Measurements from ENCODE around the gene XYLT1.

Gene XYLT1

GRCh38 chr16:17231972-17232371 is 238.8 kb downstream of the XYLT1 start:
- H3K4me3 ChIP-seq (ENCODE audit: low read length) = no peak overlapping the region
- no peak for DNase-seq (ENCODE audit: low read depth, low spot score)

GRCh38 chr16:17230932-17231581 is 239.7 kb downstream of the XYLT1 start:
- H3K4me3 ChIP-seq (ENCODE audit: low read length) = no peak overlapping the region
- DNase-seq (ENCODE audit: low read depth, low spot score) = no peak

- H3K4me3 ChIP-seq (ENCODE audit: low read length) = no peak overlapping the region
- DNase-seq (ENCODE audit: low read depth, low spot score) = no peak
These were observed 241.0 kb downstream of the XYLT1 start for GRCh38 chr16:17229766-17230165.

- DNase-seq (ENCODE audit: low read depth, low spot score) = no peak
- H3K4me3 ChIP-seq (ENCODE audit: low read length) = no peak overlapping the region
These were observed 241.6 kb downstream of the XYLT1 start for GRCh38 chr16:17229131-17229530.

GRCh38 chr16:17228708-17229055 is 242.1 kb downstream of the XYLT1 start:
- H3K4me3 ChIP-seq (ENCODE audit: low read length) = no peak overlapping the region
- no peak for DNase-seq (ENCODE audit: low read depth, low spot score)

- peak; percentile 20 for DNase-seq (ENCODE audit: low read depth, low spot score)
- H3K4me3 ChIP-seq (ENCODE audit: low read length) = no peak overlapping the region
These were observed 242.6 kb downstream of the XYLT1 start for GRCh38 chr16:17228048-17228707.

GRCh38 chr16:17227278-17227677 is 243.5 kb downstream of the XYLT1 start:
- no peak overlapping the region for H3K4me3 ChIP-seq (ENCODE audit: low read length)
- no peak for DNase-seq (ENCODE audit: low read depth, low spot score)

- no peak for DNase-seq (ENCODE audit: low read depth, low spot score)
- no peak overlapping the region for H3K4me3 ChIP-seq (ENCODE audit: low read length)
These were observed 245.2 kb downstream of the XYLT1 start for GRCh38 chr16:17225541-17225940.

GRCh38 chr16:17224879-17225281 is 245.9 kb downstream of the XYLT1 start:
- DNase-seq (ENCODE audit: low read depth, low spot score) = peak; percentile 52
- H3K4me3 ChIP-seq (ENCODE audit: low read length) = no peak overlapping the region

GRCh38 chr16:17224350-17224749 is 246.4 kb downstream of the XYLT1 start:
- no peak for DNase-seq (ENCODE audit: low read depth, low spot score)
- H3K4me3 ChIP-seq (ENCODE audit: low read length) = no peak overlapping the region

GRCh38 chr16:17223576-17223975 is 247.2 kb downstream of the XYLT1 start:
- no peak overlapping the region for H3K4me3 ChIP-seq (ENCODE audit: low read length)
- DNase-seq (ENCODE audit: low read depth, low spot score) = no peak

GRCh38 chr16:17222871-17223401 is 247.8 kb downstream of the XYLT1 start:
- no peak overlapping the region for H3K4me3 ChIP-seq (ENCODE audit: low read length)
- DNase-seq (ENCODE audit: low read depth, low spot score) = no peak

- DNase-seq (ENCODE audit: low read depth, low spot score) = no peak
- no peak overlapping the region for H3K4me3 ChIP-seq (ENCODE audit: low read length)
These were observed 250.8 kb downstream of the XYLT1 start for GRCh38 chr16:17219991-17220390.

GRCh38 chr16:17215936-17216335 is 254.8 kb downstream of the XYLT1 start:
- no peak for DNase-seq (ENCODE audit: low read depth, low spot score)
- no peak overlapping the region for H3K4me3 ChIP-seq (ENCODE audit: low read length)

GRCh38 chr16:17215306-17215705 is 255.5 kb downstream of the XYLT1 start:
- DNase-seq (ENCODE audit: low read depth, low spot score) = no peak
- H3K4me3 ChIP-seq (ENCODE audit: low read length) = no peak overlapping the region

- no peak overlapping the region for H3K4me3 ChIP-seq (ENCODE audit: low read length)
- no peak for DNase-seq (ENCODE audit: low read depth, low spot score)
These were observed 256.8 kb downstream of the XYLT1 start for GRCh38 chr16:17213974-17214373.

GRCh38 chr16:17213025-17213424 is 257.7 kb downstream of the XYLT1 start:
- no peak for DNase-seq (ENCODE audit: low read depth, low spot score)
- no peak overlapping the region for H3K4me3 ChIP-seq (ENCODE audit: low read length)

GRCh38 chr16:17212606-17213005 is 258.2 kb downstream of the XYLT1 start:
- H3K4me3 ChIP-seq (ENCODE audit: low read length) = no peak overlapping the region
- no peak for DNase-seq (ENCODE audit: low read depth, low spot score)

- DNase-seq (ENCODE audit: low read depth, low spot score) = peak; percentile 35
- no peak overlapping the region for H3K4me3 ChIP-seq (ENCODE audit: low read length)
These were observed 259.0 kb downstream of the XYLT1 start for GRCh38 chr16:17211797-17212196.

- H3K4me3 ChIP-seq (ENCODE audit: low read length) = no peak overlapping the region
- no peak for DNase-seq (ENCODE audit: low read depth, low spot score)
These were observed 264.0 kb downstream of the XYLT1 start for GRCh38 chr16:17206712-17207111.
